Neutrophil (primary cell): ENCODE results near the gene RINL.

Experiments used
- H3K27ac ChIP-seq: fragments of 200-600 bp; sonication (generic); 2 replicates; pipeline ENCODE4 v1.5.1; 2016; ENCODE audit warnings: mild to moderate bottlenecking, moderate library complexity
- H3K27me3 ChIP-seq: fragments of 200-600 bp; sonication (generic); 2 replicates; pipeline ENCODE4 v1.6.0; 2016; ENCODE audit warnings: mild to moderate bottlenecking
- H3K36me3 ChIP-seq: fragments of 200-600 bp; sonication (generic); 2 replicates; pipeline ENCODE4 v1.5.1; 2017
- H3K4me1 ChIP-seq, 2 experiments: fragments of 200-600 bp in 1 of 2; sonication (generic) in 1 of 2; 1 replicate in 1 of 2; 2 replicates in 1 of 2; pipeline versions ENCODE4 v1.5.1 to v1.6.1; 2013 to 2016; ENCODE audit warnings: low read depth in 1 of 2, low read length in 1 of 2, mild to moderate bottlenecking in 1 of 2, moderate library complexity in 1 of 2; ENCODE audit not compliant: control insufficient read depth in 1 of 2, insufficient read depth in 1 of 2
- H3K4me3 ChIP-seq, 2 experiments: fragments of 200-600 bp in 1 of 2; sonication (generic) in 1 of 2; 1 replicate in 1 of 2; 2 replicates in 1 of 2; pipeline ENCODE4 v1.5.1; 2013 to 2016; ENCODE audit warnings: low read depth in 1 of 2, low read length in 1 of 2, mild to moderate bottlenecking in 1 of 2, moderate library complexity in 1 of 2
- H3K9me3 ChIP-seq: fragments of 200-600 bp; sonication (generic); 2 replicates; pipeline ENCODE4 v1.5.1; 2016
- TF ChIP-seq, protein P1 (sequence below): fragments of 200-600 bp; sonication (generic); IDR thresholded peaks from 2 replicates; pipeline ENCODE4 v1.5.1; 2016; ENCODE audit warnings: antibody characterized with exemption

The RINL gene

DNA sequence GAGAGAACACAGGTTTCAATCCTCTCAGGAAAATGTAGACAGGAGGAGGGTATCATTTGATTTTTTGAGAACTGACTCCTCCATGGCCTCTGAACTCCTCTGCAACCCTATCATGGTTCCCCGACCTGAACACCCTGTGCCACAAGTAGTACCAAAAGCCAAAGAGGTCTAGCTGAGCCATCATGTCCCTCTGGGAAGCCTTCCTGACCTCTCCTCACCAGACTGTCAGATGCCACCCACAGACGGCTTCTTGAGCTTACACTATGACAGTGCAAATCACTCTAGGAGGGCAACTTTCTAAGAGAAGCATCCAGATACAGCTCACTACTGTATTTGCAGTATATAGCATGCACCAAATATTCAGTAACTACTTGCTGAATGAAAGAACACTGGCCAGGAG lies 32.0 kb downstream of the RINL start:
- H3K36me3 ChIP-seq, result peaks cover 70% of the 10 kb centered on the region
- peak overlapping the region; percentile 9 for H3K27ac ChIP-seq
- no peaks in the 10 kb centered on the region for H3K9me3 ChIP-seq
- H3K27me3 ChIP-seq, result no peaks in the 10 kb centered on the region
- H3K4me3 ChIP-seq, result no peak overlapping the region
- H3K4me1 ChIP-seq, result peaks cover 20 to 23% of the 10 kb centered on the region in 2 experiments
- TF ChIP-seq, protein P1, sequence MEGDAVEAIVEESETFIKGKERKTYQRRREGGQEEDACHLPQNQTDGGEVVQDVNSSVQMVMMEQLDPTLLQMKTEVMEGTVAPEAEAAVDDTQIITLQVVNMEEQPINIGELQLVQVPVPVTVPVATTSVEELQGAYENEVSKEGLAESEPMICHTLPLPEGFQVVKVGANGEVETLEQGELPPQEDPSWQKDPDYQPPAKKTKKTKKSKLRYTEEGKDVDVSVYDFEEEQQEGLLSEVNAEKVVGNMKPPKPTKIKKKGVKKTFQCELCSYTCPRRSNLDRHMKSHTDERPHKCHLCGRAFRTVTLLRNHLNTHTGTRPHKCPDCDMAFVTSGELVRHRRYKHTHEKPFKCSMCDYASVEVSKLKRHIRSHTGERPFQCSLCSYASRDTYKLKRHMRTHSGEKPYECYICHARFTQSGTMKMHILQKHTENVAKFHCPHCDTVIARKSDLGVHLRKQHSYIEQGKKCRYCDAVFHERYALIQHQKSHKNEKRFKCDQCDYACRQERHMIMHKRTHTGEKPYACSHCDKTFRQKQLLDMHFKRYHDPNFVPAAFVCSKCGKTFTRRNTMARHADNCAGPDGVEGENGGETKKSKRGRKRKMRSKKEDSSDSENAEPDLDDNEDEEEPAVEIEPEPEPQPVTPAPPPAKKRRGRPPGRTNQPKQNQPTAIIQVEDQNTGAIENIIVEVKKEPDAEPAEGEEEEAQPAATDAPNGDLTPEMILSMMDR, result no peak

DNA sequence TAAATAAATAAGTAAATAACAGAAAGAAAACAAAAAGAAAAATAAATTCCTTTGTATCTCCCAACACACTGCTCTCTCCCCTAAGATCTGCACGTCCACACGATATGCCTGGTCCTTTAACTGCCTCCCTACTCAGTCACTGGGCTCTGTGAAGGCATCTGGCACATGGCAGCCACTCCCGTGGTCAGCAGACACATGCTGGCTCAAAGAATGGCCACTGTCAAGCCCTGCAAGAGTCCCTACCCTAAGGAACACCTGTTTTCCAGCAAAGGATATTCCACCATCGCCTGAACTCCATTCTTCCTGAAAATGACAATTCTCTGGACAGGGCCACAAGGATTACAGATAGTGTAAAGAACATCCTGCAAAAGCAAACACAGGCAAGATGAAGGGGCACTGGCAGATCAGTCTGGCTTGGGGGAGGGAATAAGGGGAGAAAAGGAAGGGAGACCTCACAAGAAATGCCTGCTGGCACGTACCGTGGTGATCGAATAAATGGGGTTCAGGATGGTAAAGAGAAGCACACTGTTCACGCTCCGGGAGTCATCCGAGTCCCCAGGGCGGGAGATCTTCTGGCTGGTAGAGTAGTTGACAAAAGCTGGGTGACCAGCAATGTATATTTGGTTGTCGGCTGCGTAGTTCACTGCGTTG lies 32.6 kb downstream of the RINL start:
- TF ChIP-seq, protein P1, result no peak
- Histone ChIP-seq H3K27me3 (no peaks in the 10 kb centered on the region), H3K27ac (no peak overlapping the region), H3K4me1 (peaks cover 15 to 18% of the 10 kb centered on the region in 2 experiments), H3K9me3 (no peaks in the 10 kb centered on the region), H3K4me3 (no peak overlapping the region), H3K36me3 (peaks cover 76% of the 10 kb centered on the region)

- Histone ChIP-seq H3K9me3 (no peaks in the 10 kb centered on the region), H3K4me3 (no peak overlapping the region), H3K36me3 (peaks cover 89% of the 10 kb centered on the region), H3K27ac (no peak overlapping the region), H3K4me1 (peaks cover 15 to 18% of the 10 kb centered on the region in 2 experiments), H3K27me3 (no peaks in the 10 kb centered on the region)
- TF ChIP-seq, protein P1, result no peak
These were observed 33.9 kb downstream of the RINL start for GRCh38 chr19:38844093-38844686.

DNA sequence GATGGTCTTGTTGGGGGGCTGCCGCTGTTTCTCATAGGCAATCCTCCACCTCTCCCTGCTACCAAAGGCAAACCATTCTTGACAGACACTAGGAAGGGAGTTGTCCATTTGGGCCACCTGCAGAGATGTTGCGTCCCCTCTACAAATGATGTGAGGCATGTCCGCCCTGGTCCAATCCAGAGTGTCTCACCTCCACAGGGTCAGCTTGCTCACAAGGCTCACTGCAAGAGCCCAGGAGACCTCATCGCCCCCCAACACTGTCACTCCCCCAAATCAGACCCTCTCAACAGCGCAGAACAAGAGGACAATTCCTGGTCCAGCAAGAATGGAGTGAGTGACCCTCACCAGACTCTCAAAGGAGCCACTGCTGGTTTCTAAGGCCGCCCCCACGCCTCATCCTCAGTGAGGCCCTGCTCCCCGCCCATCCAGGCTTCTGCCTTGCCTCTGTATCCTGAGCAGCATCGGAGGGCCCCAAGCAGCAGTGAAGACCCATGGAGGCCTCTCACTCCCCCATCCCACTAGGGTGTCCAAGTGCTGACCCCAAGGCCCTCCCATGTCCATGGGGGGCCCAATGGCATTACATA lies 34.8 kb downstream of the RINL start:
- H3K27me3 ChIP-seq, result no peaks in the 10 kb centered on the region
- H3K36me3 ChIP-seq, result peaks cover 98% of the 10 kb centered on the region
- peaks cover 5 to 9% of the 10 kb centered on the region in 2 experiments for H3K4me1 ChIP-seq
- H3K27ac ChIP-seq, result no peak overlapping the region
- H3K4me3 ChIP-seq, result no peak overlapping the region
- H3K9me3 ChIP-seq, result no peaks in the 10 kb centered on the region
- TF ChIP-seq, protein P1, result no peak

DNA sequence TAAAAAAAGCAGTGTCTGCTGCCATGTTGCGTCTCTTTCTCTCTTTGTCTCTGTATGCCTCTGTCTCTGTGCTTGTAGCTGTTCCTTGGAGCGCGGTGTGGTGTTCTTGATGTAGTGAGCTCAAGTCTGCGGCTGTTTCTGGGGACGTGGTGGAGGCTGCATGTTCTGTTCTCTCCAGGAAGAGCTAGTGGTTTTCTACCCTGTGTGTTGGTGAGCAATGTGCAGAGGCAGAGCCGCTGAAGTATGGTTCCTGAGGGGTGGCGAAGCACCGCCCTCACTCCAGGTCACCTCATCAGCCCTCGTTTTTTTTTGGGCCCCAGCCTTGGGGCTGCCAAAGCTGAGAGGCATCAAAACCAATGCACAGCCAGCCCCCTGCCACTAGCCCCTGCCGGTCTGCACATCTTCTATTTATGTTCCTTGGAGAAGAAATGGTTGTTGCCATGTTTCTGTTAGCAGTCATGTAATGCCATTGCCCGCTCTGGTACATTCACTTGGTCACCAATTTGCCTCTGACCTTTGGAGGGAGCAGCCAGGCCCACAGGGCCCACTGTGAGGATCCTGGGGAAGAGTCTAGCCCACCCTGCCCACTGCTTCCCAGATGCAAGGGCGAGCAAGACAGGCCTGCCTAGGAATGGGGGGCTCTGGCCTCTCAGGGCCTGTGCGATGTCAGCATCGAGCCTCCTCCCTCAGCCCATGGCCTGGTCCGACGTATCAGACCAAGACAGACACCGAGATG lies 35.5 kb downstream of the RINL start:
- H3K27ac ChIP-seq, result no peak overlapping the region
- H3K27me3 ChIP-seq, result no peaks in the 10 kb centered on the region
- no peak overlapping the region for H3K4me3 ChIP-seq
- TF ChIP-seq, protein P1, result no peak
- peaks cover 100% of the 10 kb centered on the region for H3K36me3 ChIP-seq
- no peaks in the 10 kb centered on the region for H3K9me3 ChIP-seq
- peaks cover 0 to 2% of the 10 kb centered on the region in 2 experiments for H3K4me1 ChIP-seq
